ENCODE data around the gene TSHZ2.

GRCh38 chr20:53294804-53295203 lies 322.6 kb downstream of the TSHZ2 start:
- TF ChIP-seq, protein P1, sequence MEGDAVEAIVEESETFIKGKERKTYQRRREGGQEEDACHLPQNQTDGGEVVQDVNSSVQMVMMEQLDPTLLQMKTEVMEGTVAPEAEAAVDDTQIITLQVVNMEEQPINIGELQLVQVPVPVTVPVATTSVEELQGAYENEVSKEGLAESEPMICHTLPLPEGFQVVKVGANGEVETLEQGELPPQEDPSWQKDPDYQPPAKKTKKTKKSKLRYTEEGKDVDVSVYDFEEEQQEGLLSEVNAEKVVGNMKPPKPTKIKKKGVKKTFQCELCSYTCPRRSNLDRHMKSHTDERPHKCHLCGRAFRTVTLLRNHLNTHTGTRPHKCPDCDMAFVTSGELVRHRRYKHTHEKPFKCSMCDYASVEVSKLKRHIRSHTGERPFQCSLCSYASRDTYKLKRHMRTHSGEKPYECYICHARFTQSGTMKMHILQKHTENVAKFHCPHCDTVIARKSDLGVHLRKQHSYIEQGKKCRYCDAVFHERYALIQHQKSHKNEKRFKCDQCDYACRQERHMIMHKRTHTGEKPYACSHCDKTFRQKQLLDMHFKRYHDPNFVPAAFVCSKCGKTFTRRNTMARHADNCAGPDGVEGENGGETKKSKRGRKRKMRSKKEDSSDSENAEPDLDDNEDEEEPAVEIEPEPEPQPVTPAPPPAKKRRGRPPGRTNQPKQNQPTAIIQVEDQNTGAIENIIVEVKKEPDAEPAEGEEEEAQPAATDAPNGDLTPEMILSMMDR (IDR thresholded peaks at IDR 0.05; ENCODE audit: insufficient read depth, low read depth, low read length), result no peak
- TF ChIP-seq EZH2 (IDR thresholded peaks at IDR 0.05; ENCODE audit: insufficient read depth, low read length), result no peak

All from astrocyte (in vitro differentiated cells and primary cell).